Stimulated activated naive CD4-positive, alpha-beta T cell treated with Interleukin-2 at 50 U/mL for 16 hours (primary cell): ENCODE results near the gene RAB4A.

Source experiments
- DNase-seq: peaks from one replicate; lab custom pipeline; 2025; lab: John Stamatoyannopoulos, UW

RAB4A gene

GRCh38 chr1:229244091-229244490, 26.8 kb upstream of the RAB4A start:
- DNase-seq, result no peak

DNA sequence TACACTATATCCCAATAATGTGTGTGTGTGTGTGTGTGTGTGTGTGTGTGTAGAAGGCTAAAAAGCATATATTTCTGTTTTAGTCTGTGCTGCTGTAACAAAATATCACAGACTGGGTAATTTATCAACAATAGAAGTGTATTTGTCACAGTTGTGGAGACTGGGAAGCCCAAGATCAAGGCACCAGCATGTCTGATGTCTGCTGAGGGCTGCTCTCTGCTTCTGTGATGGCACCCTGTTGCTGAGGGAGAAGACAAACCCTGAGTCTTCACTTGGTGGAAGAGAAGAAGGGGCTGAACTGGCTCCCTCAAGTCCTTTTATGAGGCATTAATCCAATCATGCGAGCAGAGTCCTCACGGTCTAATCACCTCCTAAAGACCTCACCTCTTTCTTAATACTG, 23.0 kb upstream of the RAB4A start:
- no peak for DNase-seq

DNA sequence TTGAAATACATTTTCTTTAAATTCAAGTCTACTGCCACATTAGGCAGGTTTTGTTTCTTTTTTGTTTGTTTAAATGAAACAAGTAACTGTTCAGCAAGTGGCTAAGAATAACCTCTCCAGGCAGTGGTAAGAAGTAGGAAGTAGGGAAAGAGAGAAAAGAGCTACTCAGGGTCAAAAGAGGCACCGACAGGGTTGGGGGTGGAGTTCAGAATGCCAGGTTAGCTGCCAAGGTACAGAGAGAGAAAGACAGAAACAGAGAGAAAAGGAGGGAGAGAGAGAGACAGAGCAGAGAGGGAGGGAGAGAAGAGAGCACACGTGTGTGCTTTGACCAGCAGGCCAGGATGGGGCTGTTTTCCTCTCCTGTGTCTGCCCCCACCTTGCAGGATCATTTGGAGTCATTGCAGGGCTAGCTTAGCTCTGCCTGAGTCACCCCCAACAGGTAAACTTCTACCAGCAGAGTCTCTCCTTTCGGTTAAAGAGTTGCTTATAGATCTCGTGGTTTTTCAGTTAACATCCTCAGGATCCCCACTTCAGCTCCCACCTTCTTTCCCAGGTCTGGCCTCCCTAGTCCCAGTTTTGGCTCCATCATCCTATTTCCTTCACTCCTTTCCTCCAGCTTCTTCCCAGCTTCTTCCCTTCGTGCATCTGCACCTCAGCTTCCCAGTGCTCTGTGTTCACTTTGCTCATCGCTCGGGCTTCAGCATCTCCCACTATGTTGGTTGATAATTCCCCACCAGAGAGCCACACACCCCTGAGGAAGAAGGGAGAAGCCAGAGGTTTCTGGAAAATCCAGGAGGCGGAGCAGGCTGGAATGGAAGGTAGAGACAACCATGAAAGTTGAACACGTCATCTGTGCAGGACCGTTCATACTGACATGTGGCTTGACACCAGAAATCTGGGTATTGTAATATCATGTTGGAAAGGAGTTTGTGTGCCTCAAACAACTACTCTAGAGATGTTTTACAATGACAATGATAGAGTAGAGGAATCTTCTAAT, 21.8 kb upstream of the RAB4A start:
- no peak for DNase-seq

- DNase-seq, result no peak
Observed at GRCh38 chr1:229249854-229250644, 20.9 kb upstream of the RAB4A start.

GRCh38 chr1:229251185-229251584, 19.7 kb upstream of the RAB4A start:
- DNase-seq, result no peak

GRCh38 chr1:229252228-229252984, 18.5 kb upstream of the RAB4A start:
- DNase-seq, result no peak

- no peak for DNase-seq
Observed at GRCh38 chr1:229253151-229253974, 17.5 kb upstream of the RAB4A start.

- no peak for DNase-seq
Observed at GRCh38 chr1:229254910-229255541, 15.9 kb upstream of the RAB4A start.

DNA sequence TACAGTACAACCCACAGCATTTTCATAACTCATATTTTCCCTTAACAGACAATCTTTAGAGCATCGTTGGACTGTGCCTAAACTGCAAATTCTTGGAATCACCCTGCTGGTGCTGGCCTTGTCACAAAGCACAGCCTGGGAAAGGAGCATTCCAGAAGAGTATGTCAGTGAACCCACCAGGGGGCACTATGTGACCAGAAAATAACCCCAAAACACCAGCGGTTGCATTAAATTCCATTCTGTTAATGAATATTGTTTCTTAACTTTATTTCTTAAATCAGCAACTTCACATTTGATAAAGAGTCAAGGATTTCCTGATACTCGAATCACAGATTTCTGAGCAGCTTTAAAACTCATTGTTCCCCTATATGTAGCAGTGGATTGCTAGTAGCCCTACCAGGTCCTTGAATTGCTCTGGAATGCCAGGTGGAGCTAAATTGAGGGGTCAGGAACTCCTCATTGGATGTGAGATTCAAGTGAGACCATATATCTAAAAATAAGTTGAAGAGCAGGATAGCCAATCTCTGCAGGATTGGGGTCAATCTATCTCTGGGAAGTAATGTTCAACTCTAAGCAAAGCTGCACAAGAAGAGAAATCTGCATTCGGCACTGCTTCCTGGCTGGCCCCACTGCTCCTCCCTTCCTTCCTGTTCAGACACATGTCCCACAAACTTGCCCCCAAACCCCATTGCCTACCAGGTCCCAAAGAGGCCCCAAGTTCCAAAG, 12.7 kb upstream of the RAB4A start:
- DNase-seq, result peak; percentile 26

DNA sequence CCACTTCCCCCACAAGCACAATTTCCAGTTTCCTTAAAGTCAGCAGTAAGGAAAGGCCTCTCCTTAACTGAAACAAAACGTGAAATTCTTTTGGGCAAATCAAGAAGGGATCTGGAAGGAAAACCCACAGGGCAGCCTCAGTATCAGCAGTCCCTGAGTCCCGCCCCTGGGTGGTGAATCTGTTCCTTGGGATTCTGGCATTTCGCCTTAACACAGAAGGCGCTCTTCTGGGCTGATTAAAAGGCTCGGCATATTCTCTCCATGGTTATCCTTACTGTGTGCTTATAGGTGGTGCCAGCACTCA, 12.2 kb upstream of the RAB4A start:
- DNase-seq, result no peak

- DNase-seq, result no peak
Observed at GRCh38 chr1:229260297-229260696, 10.6 kb upstream of the RAB4A start.

GRCh38 chr1:229262239-229262638, 8.7 kb upstream of the RAB4A start:
- no peak for DNase-seq

- DNase-seq, result no peak
Observed at GRCh38 chr1:229263254-229263653, 7.7 kb upstream of the RAB4A start.

- DNase-seq, result no peak
Observed at GRCh38 chr1:229264068-229264467, 6.8 kb upstream of the RAB4A start.

GRCh38 chr1:229264487-229264886, 6.4 kb upstream of the RAB4A start:
- no peak for DNase-seq

GRCh38 chr1:229266274-229266673, 4.6 kb upstream of the RAB4A start:
- no peak for DNase-seq

- DNase-seq, result no peak
Observed at GRCh38 chr1:229266832-229267500, 3.9 kb upstream of the RAB4A start.

DNA sequence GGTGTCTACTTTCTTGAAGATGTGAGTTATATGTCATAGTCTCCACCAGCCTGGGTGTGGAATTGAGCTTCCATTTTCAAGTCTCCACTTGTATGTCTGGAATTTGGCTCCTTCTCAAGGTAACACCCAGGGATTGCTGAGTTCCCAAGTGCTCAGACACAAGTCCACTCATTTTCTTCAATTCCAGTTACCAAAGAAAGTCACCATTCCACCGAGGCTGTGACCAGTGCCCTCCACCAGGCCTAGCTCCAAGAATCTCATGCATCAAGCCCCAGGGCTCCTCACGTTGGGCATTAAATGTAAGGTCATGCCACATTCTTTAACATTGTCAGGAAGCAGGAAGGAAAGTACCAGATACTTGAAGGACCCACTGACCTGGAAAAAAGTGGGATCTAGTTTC, 2.4 kb upstream of the RAB4A start:
- no peak for DNase-seq

DNA sequence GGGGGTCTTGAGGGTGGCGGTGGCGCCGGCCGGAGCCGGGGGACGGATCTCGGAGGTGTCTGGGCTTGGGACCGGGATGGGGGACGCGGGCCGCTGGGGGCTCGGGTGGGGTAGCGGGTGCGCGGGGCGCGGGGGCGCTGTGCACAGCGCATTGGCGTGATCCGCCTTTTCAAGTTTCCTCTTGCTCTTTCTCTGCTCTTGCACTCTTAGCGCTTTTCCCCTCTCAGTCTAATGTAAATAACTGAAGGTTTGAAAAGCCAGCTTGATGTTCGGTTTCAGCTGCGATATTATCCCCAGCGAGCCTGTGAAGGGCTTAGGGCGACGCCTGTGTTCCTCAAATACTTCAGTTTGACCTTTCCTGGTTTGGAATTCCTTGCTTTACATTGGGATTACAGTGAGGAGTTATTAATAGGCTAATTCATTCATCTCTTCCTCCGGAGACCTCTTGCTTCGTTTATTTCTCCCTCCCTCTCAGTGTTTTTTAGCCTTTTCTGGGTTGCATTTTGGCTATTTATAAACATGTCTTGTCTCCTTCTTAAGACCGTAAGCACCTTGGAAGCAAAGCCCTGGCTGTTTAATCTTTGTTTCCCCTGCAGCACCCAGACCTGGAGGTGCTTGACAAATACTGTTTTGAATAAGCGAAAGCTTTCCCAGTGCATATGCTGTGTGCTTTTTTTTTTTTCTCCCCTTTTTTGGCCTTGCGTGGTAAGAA, 693 bp downstream of the RAB4A start:
- peak; percentile 37 for DNase-seq
